MCF 10A (cell line): ENCODE results near the gene EEF1AKMT4. TPM values are rescaled to one million over a fixed set of nuclear protein-coding genes. Genes with fewer than 3 reads are reported as not detected.

Source experiments
- BruUV-seq: library from RNA; stranded (reverse); fragments of 400-500 nt; replicated peaks from 2 replicates; lab custom pipeline; 2021; lab: Mats Ljungman, UMichigan
- CTCF ChIA-PET: fragments of 300-600 bp; sonication (Branson Sonifier 250); formaldehyde crosslinking; extraction: SDS; loops from one replicate; lab custom pipeline; 2021; ENCODE audit warnings: antibody characterized with exemption, inconsistent platforms; lab: Yijun Ruan, JAX
- POLR2A ChIA-PET: fragments of 300-600, 350-650 bp; sonication (Branson Sonifier 250); formaldehyde crosslinking; extraction: SDS; loops from one replicate; lab custom pipeline; 2020; ENCODE audit warnings: antibody characterized with exemption, inconsistent platforms; lab: Yijun Ruan, JAX
- DNase-seq: peaks from one replicate; pipeline ENCODE4 v3.0.0-alpha.2; 2018; ENCODE audit not compliant: unreplicated experiment
- H3K27ac Mint-ChIP-seq: one replicate; pipeline ENCODE4 v1.8.0; 2022; ENCODE audit warnings: mild to moderate bottlenecking, low read depth, mixed read lengths; ENCODE audit not compliant: unreplicated experiment
- H3K27me3 Mint-ChIP-seq: one replicate; pipeline ENCODE4 v1.8.0; 2022; ENCODE audit warnings: mixed read lengths; ENCODE audit not compliant: insufficient read depth, unreplicated experiment
- H3K36me3 Mint-ChIP-seq: one replicate; pipeline ENCODE4 v1.8.0; 2022; ENCODE audit warnings: mild to moderate bottlenecking, moderate library complexity, mixed read lengths; ENCODE audit not compliant: insufficient read depth, unreplicated experiment
- H3K4me1 Mint-ChIP-seq: one replicate; pipeline ENCODE4 v1.8.0; 2022; ENCODE audit warnings: mixed read lengths; ENCODE audit not compliant: insufficient read depth, unreplicated experiment
- H3K4me3 Mint-ChIP-seq: one replicate; pipeline ENCODE4 v1.8.0; 2022; ENCODE audit warnings: mild to moderate bottlenecking, moderate library complexity, mixed read lengths; ENCODE audit not compliant: unreplicated experiment
- H3K9me3 Mint-ChIP-seq: one replicate; pipeline ENCODE4 v1.8.0; 2022; ENCODE audit warnings: mixed read lengths; ENCODE audit not compliant: unreplicated experiment
- intact Hi-C: fragments of 100-400 bp; cut with micrococcal nuclease; formaldehyde crosslinking; loops from 2 replicates; pipeline ENCODE4 v1.14.1; 2022
- total RNA-seq: library from RNA; stranded (reverse); gene quantifications from 2 replicates; pipeline ENCODE4 v1.2.3, GENCODE V29; 2022
- TF ChIP-seq, protein P1 (sequence below): fragments of 200-600 bp; IDR thresholded peaks from one replicate; pipeline ENCODE4 v1.8.0; 2022; ENCODE audit warnings: antibody characterized with exemption, mild to moderate bottlenecking; ENCODE audit not compliant: unreplicated experiment

EEF1AKMT4 gene
- total RNA-seq, 1 experiment from 2014 or later: 10.1 TPM

DNA sequence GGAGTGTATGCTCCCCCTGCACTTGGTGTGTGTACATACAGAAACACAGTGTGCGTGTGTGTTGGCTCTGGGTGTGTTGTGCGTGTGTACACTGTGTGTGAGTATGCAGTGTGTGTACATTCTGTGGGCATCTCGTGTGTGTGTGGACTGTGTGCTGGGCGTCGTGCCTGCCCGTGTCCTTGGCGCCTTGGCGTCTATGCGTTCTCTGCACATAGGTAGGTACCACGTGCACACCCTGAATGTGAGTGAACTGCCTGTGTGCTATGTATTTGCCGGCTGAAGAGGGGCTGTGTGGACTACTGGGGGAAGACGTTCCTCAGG is 25.9 kb downstream of the EEF1AKMT4 start:
- H3K27me3 Mint-ChIP-seq: peaks cover 25% of the 10 kb centered on the region
- no peaks in the 10 kb centered on the region for H3K36me3 Mint-ChIP-seq
- TF ChIP-seq, protein P1, sequence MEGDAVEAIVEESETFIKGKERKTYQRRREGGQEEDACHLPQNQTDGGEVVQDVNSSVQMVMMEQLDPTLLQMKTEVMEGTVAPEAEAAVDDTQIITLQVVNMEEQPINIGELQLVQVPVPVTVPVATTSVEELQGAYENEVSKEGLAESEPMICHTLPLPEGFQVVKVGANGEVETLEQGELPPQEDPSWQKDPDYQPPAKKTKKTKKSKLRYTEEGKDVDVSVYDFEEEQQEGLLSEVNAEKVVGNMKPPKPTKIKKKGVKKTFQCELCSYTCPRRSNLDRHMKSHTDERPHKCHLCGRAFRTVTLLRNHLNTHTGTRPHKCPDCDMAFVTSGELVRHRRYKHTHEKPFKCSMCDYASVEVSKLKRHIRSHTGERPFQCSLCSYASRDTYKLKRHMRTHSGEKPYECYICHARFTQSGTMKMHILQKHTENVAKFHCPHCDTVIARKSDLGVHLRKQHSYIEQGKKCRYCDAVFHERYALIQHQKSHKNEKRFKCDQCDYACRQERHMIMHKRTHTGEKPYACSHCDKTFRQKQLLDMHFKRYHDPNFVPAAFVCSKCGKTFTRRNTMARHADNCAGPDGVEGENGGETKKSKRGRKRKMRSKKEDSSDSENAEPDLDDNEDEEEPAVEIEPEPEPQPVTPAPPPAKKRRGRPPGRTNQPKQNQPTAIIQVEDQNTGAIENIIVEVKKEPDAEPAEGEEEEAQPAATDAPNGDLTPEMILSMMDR: no peak
- H3K27ac Mint-ChIP-seq: no peak overlapping the region
- ChIA-PET POLR2A (no interaction called here), CTCF (no interaction called here)
- H3K4me3 Mint-ChIP-seq: no peak overlapping the region
- intact Hi-C loops: no loop called here
- no peak for DNase-seq
- no peaks in the 10 kb centered on the region for H3K4me1 Mint-ChIP-seq
- no peaks in the 10 kb centered on the region for H3K9me3 Mint-ChIP-seq
- BruUV-seq: no TSS peak

DNA sequence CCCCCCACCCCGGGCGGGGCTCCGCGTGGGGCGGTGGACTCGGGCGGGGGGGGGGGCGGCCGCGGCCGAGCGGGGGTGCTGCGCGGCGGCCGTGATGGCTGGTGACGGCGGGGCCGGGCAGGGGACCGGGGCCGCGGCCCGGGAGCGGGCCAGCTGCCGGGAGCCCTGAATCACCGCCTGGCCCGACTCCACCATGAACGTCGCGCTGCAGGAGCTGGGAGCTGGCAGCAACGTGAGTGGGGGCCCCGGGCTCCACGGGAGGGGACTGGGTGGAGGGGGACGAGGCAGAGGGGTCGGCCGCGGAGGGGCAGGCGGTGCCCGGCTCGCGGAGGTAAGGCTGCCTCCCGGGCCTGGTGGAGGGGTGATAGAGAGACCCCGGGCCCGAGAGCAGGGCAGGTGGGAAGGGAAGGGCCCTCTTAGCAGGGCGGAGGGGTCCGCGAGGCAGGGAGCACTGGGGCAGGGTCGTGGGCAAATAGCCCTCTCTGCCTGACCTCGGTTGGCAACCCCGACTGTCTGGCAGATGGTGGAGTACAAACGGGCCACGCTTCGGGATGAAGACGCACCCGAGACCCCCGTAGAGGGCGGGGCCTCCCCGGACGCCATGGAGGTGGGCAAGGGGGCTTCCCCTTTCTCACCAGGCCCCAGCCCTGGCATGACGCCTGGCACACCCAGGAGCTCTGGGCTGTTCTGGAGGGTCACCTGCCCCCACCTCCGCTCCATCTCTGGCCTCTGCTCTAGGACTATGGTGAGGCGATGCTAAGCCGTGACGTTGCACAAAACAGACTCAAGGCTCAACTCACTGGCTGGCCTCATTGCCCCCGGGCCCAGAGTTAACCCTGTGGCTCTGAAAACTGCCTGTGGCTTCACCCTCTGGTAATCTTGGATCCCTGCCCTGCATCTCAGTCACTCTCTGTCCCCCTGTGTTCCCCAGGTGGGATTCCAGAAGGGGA is 26.8 kb downstream of the EEF1AKMT4 start, which contains the start of gene ECE2:
ECE2 (plus strand) TSS at position 62 of the 950 bp plus-strand sequence; CDS start at position 194, 132 bp downstream.
- Mint-ChIP-seq H3K9me3 (no peaks in the 10 kb centered on the region), H3K27me3 (peaks cover 25% of the 10 kb centered on the region), H3K27ac (no peak within 1 kb of the TSS), H3K4me3 (no peak within 1 kb of the TSS), H3K36me3 (no peaks in the 10 kb centered on the region), H3K4me1 (no peaks in the 10 kb centered on the region)
- no peak for DNase-seq
- TF ChIP-seq, protein P1: no peak
- no TSS peak for BruUV-seq
- ChIA-PET POLR2A (no interaction called here), CTCF (no interaction called here)
- intact Hi-C loops: no loop called here

GRCh38 chr3:184277366-184277765 is 27.9 kb downstream of the EEF1AKMT4 start:
- Mint-ChIP-seq H3K4me3 (no peak overlapping the region), H3K27ac (no peak overlapping the region), H3K36me3 (no peaks in the 10 kb centered on the region), H3K27me3 (peaks cover 25% of the 10 kb centered on the region), H3K4me1 (no peaks in the 10 kb centered on the region), H3K9me3 (no peaks in the 10 kb centered on the region)
- BruUV-seq: no TSS peak
- ChIA-PET POLR2A (no interaction called here), CTCF (interaction anchor here (0.6 kb wide), 1 partner anchor 1520 kb away, joined by 3 read pairs; no protein-coding TSS in a partner anchor)
- TF ChIP-seq, protein P1: no peak
- no peak for DNase-seq
- intact Hi-C loops: no loop called here

GRCh38 chr3:184282941-184283340 is 33.5 kb downstream of the EEF1AKMT4 start:
- H3K27ac Mint-ChIP-seq: no peak overlapping the region
- no peaks in the 10 kb centered on the region for H3K4me1 Mint-ChIP-seq
- CTCF ChIA-PET: no interaction called here
- no TSS peak for BruUV-seq
- no peak overlapping the region for H3K4me3 Mint-ChIP-seq
- DNase-seq: no peak
- intact Hi-C loops: loop anchor here (10.0 kb wide), 1 partner anchor 818 kb away; no protein-coding TSS in a partner anchor
- no peaks in the 10 kb centered on the region for H3K9me3 Mint-ChIP-seq
- TF ChIP-seq, protein P1: no peak
- H3K36me3 Mint-ChIP-seq: no peaks in the 10 kb centered on the region
- peaks cover 25% of the 10 kb centered on the region for H3K27me3 Mint-ChIP-seq
- POLR2A ChIA-PET: no interaction called here
